HEK293 (cell line): ENCODE data around the gene TWF2.

ENCODE experiments used
- GLI2 ChIP-seq: fragments of 450-650 bp; formaldehyde crosslinking; IDR thresholded peaks from 2 replicates; pipeline ENCODE4; 2017; ENCODE audit warnings: missing biosample characterization, missing genetic modification characterization, low read depth, borderline replicate concordance
- GLIS2 ChIP-seq: fragments of 450-650 bp; formaldehyde crosslinking; IDR thresholded peaks from 2 replicates; pipeline ENCODE4 v1.5.1; 2016; ENCODE audit warnings: missing biosample characterization, missing genetic modification characterization
- KLF10 ChIP-seq: fragments of 450-650 bp; IDR thresholded peaks from 2 replicates; pipeline ENCODE4 v1.5.1; 2018; ENCODE audit warnings: missing biosample characterization, mild to moderate bottlenecking, missing genetic modification characterization
- SP7 ChIP-seq: fragments of 450-650 bp; formaldehyde crosslinking; IDR thresholded peaks from 2 replicates; pipeline ENCODE4 v1.5.1; 2016; ENCODE audit warnings: missing biosample characterization, missing genetic modification characterization
- ZBTB1 ChIP-seq: fragments of 450-650 bp; formaldehyde crosslinking; IDR thresholded peaks from 2 replicates; pipeline ENCODE4 v1.5.1; 2016; ENCODE audit warnings: missing biosample characterization, missing genetic modification characterization
- ZBTB48 ChIP-seq: fragments of 450-650 bp; formaldehyde crosslinking; IDR thresholded peaks from 2 replicates; pipeline ENCODE4 v1.5.1; 2016; ENCODE audit warnings: missing biosample characterization, missing genetic modification characterization
- ZFHX2 ChIP-seq: fragments of 450-650 bp; formaldehyde crosslinking; conservative IDR thresholded peaks from 2 replicates; pipeline ENCODE4 v1.5.1; 2016; ENCODE audit warnings: missing biosample characterization, missing genetic modification characterization
- ZNF2 ChIP-seq: fragments of 450-650 bp; formaldehyde crosslinking; IDR thresholded peaks from 2 replicates; pipeline ENCODE4 v1.5.1; 2016; ENCODE audit warnings: missing biosample characterization, missing genetic modification characterization
- ZNF211 ChIP-seq: fragments of 450-650 bp; formaldehyde crosslinking; IDR thresholded peaks from 2 replicates; pipeline ENCODE4 v1.5.1; 2016; ENCODE audit warnings: low read depth, missing biosample characterization, missing genetic modification characterization
- ZNF266 ChIP-seq: fragments of 450-650 bp; formaldehyde crosslinking; IDR thresholded peaks from 2 replicates; pipeline ENCODE4 v1.5.1; 2016; ENCODE audit warnings: missing biosample characterization, missing genetic modification characterization, low read depth
- ZNF335 ChIP-seq: fragments of 450-650 bp; formaldehyde crosslinking; conservative IDR thresholded peaks from 2 replicates; pipeline ENCODE4 v1.5.1; 2016; ENCODE audit warnings: missing biosample characterization, missing genetic modification characterization
- ZNF423 ChIP-seq: fragments of 450-650 bp; formaldehyde crosslinking; IDR thresholded peaks from 2 replicates; pipeline ENCODE4 v1.5.1; 2016; ENCODE audit warnings: missing biosample characterization, missing genetic modification characterization
- ZNF585B ChIP-seq: fragments of 450-650 bp; formaldehyde crosslinking; IDR thresholded peaks from 2 replicates; pipeline ENCODE4 v1.5.1; 2016; ENCODE audit warnings: missing biosample characterization, missing genetic modification characterization
- ZNF654 ChIP-seq: fragments of 450-650 bp; formaldehyde crosslinking; IDR thresholded peaks from 2 replicates; pipeline ENCODE4 v1.5.1; 2016; ENCODE audit warnings: low read depth, missing biosample characterization, missing genetic modification characterization
- ZNF658 ChIP-seq: fragments of 450-650 bp; formaldehyde crosslinking; IDR thresholded peaks from 2 replicates; pipeline ENCODE4; 2016; ENCODE audit warnings: missing biosample characterization, missing genetic modification characterization
- ZNF670 ChIP-seq: fragments of 450-650 bp; formaldehyde crosslinking; IDR thresholded peaks from 2 replicates; pipeline ENCODE4 v1.5.1; 2016; ENCODE audit warnings: missing biosample characterization, missing genetic modification characterization, low read depth
- ZNF785 ChIP-seq: fragments of 450-650 bp; formaldehyde crosslinking; IDR thresholded peaks from 2 replicates; pipeline ENCODE4 v1.5.1; 2016; ENCODE audit warnings: missing biosample characterization, missing genetic modification characterization
- TF ChIP-seq, protein P1 (sequence below): fragments of 450-650 bp; formaldehyde crosslinking; IDR thresholded peaks from 2 replicates; pipeline ENCODE4 v1.5.1; 2016; ENCODE audit warnings: missing biosample characterization, missing genetic modification characterization
- TF ChIP-seq, protein P2 (sequence below): fragments of 450-650 bp; formaldehyde crosslinking; IDR thresholded peaks from 2 replicates; pipeline ENCODE4 v1.5.1; 2016; ENCODE audit warnings: missing biosample characterization, missing genetic modification characterization
- TF ChIP-seq, protein P3 (sequence below): fragments of 450-650 bp; formaldehyde crosslinking; IDR thresholded peaks from 2 replicates; pipeline ENCODE4 v1.5.1; 2017; ENCODE audit warnings: missing biosample characterization, missing genetic modification characterization
- TF ChIP-seq, protein P4 (sequence below): fragments of 450-650 bp; formaldehyde crosslinking; IDR thresholded peaks from 2 replicates; pipeline ENCODE4 v1.5.1; 2016; ENCODE audit warnings: missing biosample characterization, missing genetic modification characterization
- TF ChIP-seq, protein P5 (sequence below): fragments of 450-650 bp; formaldehyde crosslinking; IDR thresholded peaks from 2 replicates; pipeline ENCODE4 v1.5.1; 2017; ENCODE audit warnings: missing biosample characterization, missing genetic modification characterization
- TF ChIP-seq, protein P6 (sequence below): fragments of 450-650 bp; formaldehyde crosslinking; IDR thresholded peaks from 2 replicates; pipeline ENCODE4 v1.5.1; 2016; ENCODE audit warnings: missing biosample characterization, missing genetic modification characterization
- TF ChIP-seq, protein P7 (sequence below): fragments of 450-650 bp; formaldehyde crosslinking; IDR thresholded peaks from 2 replicates; pipeline ENCODE4 v1.5.1; 2016; ENCODE audit warnings: missing biosample characterization, missing genetic modification characterization

Gene TWF2

DNA sequence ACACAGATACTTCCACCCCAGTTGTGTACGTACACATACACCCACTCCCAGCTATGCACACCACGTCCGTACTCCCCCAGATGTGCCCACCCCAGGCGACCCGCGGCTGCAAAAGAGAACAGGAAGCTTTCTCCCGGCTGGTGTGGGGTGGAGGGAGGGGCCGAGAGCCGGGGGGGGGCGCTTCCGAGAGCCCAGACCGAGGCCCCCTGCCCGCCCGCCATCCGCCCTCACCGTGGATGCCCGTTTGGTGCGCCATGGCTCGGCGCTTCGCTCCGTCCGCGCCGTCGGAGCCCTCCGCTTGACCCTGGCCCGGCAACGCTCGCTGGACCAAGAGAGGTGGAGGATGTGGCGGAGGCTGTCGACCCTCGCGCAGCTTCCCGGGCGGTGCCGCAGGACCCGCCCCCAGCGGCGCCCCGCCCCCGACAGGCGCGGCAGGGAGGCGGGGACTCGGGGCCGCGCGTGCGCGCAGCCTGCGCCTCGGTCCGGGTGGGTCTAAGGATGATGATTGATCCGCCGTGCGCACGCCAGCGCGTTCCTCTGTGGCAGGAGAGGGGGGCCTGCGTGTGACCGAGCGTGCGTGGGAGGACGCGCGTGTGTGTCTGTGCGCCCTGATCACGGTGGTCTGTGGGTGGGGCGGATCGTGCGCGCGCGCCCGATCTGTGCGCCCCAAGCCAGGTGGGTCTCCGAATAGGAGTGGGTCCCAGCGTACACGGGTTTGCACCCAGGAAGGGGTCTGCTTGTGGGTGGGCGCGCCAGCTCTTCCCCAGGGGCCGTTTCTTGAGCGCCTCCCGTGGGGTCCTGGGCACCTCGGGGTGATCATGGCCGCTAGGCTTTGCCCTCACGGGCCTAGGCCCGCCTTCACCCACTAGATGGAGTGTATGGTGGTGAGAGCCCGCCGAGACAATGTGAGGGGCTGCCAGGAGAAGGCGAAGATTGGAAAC, at the start of gene TWF2 (continued):
- TF ChIP-seq, protein P1, sequence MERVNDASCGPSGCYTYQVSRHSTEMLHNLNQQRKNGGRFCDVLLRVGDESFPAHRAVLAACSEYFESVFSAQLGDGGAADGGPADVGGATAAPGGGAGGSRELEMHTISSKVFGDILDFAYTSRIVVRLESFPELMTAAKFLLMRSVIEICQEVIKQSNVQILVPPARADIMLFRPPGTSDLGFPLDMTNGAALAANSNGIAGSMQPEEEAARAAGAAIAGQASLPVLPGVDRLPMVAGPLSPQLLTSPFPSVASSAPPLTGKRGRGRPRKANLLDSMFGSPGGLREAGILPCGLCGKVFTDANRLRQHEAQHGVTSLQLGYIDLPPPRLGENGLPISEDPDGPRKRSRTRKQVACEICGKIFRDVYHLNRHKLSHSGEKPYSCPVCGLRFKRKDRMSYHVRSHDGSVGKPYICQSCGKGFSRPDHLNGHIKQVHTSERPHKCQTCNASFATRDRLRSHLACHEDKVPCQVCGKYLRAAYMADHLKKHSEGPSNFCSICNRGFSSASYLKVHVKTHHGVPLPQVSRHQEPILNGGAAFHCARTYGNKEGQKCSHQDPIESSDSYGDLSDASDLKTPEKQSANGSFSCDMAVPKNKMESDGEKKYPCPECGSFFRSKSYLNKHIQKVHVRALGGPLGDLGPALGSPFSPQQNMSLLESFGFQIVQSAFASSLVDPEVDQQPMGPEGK, result peak; percentile 82
- TF ChIP-seq ZNF423 (tag by site-specific recombination), result peak; percentile 97
- no peak for TF ChIP-seq ZNF585B (tag by site-specific recombination)
- TF ChIP-seq ZBTB1 (tag by site-specific recombination), result no peak
- peak; percentile 89; the same call in 1 of the 2 replicates for TF ChIP-seq ZNF785 (tag by site-specific recombination)
- peak; percentile 93 for TF ChIP-seq ZFHX2 (tag by site-specific recombination)
- TF ChIP-seq KLF10, result peak; percentile 63; the same call in 1 of the 2 replicates
- TF ChIP-seq GLI2 (tag by site-specific recombination), result no peak
- TF ChIP-seq, protein P2, sequence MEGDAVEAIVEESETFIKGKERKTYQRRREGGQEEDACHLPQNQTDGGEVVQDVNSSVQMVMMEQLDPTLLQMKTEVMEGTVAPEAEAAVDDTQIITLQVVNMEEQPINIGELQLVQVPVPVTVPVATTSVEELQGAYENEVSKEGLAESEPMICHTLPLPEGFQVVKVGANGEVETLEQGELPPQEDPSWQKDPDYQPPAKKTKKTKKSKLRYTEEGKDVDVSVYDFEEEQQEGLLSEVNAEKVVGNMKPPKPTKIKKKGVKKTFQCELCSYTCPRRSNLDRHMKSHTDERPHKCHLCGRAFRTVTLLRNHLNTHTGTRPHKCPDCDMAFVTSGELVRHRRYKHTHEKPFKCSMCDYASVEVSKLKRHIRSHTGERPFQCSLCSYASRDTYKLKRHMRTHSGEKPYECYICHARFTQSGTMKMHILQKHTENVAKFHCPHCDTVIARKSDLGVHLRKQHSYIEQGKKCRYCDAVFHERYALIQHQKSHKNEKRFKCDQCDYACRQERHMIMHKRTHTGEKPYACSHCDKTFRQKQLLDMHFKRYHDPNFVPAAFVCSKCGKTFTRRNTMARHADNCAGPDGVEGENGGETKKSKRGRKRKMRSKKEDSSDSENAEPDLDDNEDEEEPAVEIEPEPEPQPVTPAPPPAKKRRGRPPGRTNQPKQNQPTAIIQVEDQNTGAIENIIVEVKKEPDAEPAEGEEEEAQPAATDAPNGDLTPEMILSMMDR, result peak; percentile 82
- no peak for TF ChIP-seq ZNF670 (tag by site-specific recombination)
- TF ChIP-seq ZNF2 (tag by site-specific recombination), result no peak
- TF ChIP-seq ZNF266, result no peak; the same call in 1 of the 2 replicates
- peak; percentile 60 for TF ChIP-seq ZNF335 (tag by site-specific recombination)
- TF ChIP-seq, protein P3, sequence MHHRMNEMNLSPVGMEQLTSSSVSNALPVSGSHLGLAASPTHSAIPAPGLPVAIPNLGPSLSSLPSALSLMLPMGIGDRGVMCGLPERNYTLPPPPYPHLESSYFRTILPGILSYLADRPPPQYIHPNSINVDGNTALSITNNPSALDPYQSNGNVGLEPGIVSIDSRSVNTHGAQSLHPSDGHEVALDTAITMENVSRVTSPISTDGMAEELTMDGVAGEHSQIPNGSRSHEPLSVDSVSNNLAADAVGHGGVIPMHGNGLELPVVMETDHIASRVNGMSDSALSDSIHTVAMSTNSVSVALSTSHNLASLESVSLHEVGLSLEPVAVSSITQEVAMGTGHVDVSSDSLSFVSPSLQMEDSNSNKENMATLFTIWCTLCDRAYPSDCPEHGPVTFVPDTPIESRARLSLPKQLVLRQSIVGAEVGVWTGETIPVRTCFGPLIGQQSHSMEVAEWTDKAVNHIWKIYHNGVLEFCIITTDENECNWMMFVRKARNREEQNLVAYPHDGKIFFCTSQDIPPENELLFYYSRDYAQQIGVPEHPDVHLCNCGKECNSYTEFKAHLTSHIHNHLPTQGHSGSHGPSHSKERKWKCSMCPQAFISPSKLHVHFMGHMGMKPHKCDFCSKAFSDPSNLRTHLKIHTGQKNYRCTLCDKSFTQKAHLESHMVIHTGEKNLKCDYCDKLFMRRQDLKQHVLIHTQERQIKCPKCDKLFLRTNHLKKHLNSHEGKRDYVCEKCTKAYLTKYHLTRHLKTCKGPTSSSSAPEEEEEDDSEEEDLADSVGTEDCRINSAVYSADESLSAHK (tag by site-specific recombination), result no peak; the same call in 1 of the 2 replicates
- TF ChIP-seq, protein P4, sequence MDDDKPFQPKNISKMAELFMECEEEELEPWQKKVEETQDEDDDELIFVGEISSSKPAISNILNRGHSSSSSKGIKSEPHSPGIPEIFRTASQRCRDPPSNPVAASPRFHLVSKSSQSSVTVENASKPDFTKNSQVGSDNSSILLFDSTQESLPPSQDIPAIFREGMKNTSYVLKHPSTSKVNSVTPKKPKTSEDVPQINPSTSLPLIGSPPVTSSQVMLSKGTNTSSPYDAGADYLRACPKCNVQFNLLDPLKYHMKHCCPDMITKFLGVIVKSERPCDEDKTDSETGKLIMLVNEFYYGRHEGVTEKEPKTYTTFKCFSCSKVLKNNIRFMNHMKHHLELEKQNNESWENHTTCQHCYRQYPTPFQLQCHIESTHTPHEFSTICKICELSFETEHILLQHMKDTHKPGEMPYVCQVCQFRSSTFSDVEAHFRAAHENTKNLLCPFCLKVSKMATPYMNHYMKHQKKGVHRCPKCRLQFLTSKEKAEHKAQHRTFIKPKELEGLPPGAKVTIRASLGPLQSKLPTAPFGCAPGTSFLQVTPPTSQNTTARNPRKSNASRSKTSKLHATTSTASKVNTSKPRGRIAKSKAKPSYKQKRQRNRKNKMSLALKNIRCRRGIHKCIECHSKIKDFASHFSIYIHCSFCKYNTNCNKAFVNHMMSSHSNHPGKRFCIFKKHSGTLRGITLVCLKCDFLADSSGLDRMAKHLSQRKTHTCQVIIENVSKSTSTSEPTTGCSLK (tag by site-specific recombination), result no peak
- peak; percentile 60; the same call in 1 of the 2 replicates for TF ChIP-seq SP7 (tag by site-specific recombination)
- TF ChIP-seq ZBTB48 (tag by site-specific recombination), result no peak
- no peak for TF ChIP-seq ZNF211 (tag by site-specific recombination)
- TF ChIP-seq, protein P5, sequence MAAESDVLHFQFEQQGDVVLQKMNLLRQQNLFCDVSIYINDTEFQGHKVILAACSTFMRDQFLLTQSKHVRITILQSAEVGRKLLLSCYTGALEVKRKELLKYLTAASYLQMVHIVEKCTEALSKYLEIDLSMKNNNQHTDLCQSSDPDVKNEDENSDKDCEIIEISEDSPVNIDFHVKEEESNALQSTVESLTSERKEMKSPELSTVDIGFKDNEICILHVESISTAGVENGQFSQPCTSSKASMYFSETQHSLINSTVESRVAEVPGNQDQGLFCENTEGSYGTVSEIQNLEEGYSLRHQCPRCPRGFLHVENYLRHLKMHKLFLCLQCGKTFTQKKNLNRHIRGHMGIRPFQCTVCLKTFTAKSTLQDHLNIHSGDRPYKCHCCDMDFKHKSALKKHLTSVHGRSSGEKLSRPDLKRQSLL, result no peak
- no peak for TF ChIP-seq ZNF658 (tag by site-specific recombination)
- peak; percentile 6; the same call in 1 of the 2 replicates for TF ChIP-seq ZNF654 (tag by site-specific recombination)
- TF ChIP-seq, protein P6, sequence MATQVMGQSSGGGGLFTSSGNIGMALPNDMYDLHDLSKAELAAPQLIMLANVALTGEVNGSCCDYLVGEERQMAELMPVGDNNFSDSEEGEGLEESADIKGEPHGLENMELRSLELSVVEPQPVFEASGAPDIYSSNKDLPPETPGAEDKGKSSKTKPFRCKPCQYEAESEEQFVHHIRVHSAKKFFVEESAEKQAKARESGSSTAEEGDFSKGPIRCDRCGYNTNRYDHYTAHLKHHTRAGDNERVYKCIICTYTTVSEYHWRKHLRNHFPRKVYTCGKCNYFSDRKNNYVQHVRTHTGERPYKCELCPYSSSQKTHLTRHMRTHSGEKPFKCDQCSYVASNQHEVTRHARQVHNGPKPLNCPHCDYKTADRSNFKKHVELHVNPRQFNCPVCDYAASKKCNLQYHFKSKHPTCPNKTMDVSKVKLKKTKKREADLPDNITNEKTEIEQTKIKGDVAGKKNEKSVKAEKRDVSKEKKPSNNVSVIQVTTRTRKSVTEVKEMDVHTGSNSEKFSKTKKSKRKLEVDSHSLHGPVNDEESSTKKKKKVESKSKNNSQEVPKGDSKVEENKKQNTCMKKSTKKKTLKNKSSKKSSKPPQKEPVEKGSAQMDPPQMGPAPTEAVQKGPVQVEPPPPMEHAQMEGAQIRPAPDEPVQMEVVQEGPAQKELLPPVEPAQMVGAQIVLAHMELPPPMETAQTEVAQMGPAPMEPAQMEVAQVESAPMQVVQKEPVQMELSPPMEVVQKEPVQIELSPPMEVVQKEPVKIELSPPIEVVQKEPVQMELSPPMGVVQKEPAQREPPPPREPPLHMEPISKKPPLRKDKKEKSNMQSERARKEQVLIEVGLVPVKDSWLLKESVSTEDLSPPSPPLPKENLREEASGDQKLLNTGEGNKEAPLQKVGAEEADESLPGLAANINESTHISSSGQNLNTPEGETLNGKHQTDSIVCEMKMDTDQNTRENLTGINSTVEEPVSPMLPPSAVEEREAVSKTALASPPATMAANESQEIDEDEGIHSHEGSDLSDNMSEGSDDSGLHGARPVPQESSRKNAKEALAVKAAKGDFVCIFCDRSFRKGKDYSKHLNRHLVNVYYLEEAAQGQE (tag by site-specific recombination), result no peak
- TF ChIP-seq, protein P7, sequence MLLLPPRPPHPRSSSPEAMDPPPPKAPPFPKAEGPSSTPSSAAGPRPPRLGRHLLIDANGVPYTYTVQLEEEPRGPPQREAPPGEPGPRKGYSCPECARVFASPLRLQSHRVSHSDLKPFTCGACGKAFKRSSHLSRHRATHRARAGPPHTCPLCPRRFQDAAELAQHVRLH (tag by site-specific recombination), result no peak
- peak; percentile 86 for TF ChIP-seq GLIS2 (tag by site-specific recombination)
